Hepatocyte (in vitro differentiated cells): ENCODE measurements around the gene GLRX3.

ENCODE experiments used
- CTCF ChIP-seq: fragments of 200-600 bp; sonication (generic); IDR thresholded peaks from 2 replicates; pipeline ENCODE4 v1.5.1; 2016; ENCODE audit warnings: antibody characterized with exemption, mild to moderate bottlenecking; ENCODE audit not compliant: poor library complexity
- EZH2phosphoT487 ChIP-seq: fragments of 200-600 bp; sonication (generic); IDR thresholded peaks from one replicate; pipeline ENCODE4 v1.6.1; 2018; ENCODE audit warnings: antibody characterized with exemption, mild to moderate bottlenecking, low read depth, moderate library complexity; ENCODE audit not compliant: unreplicated experiment, severe bottlenecking

GRCh38 chr10:130215931-130216231 lies 79.7 kb downstream of the GLRX3 start:
- no peak for TF ChIP-seq CTCF
- no peak for TF ChIP-seq EZH2phosphoT487
